H1 (cell line): ENCODE results near the gene HTR4. TPM values are rescaled to one million over a fixed set of nuclear protein-coding genes. Genes with fewer than 3 reads are reported as not detected.

Experiments used
- CTCF ChIA-PET: fragments of 300-600 bp; sonication (Branson Sonifier 250); formaldehyde crosslinking; loops from one replicate; lab custom pipeline; 2021; ENCODE audit not compliant: partially characterized antibody; lab: Charles Lee
- POLR2A ChIA-PET: fragments of 300-600 bp; sonication (Branson Sonifier 250); formaldehyde crosslinking; loops from one replicate; lab custom pipeline; 2021; ENCODE audit warnings: inconsistent platforms; ENCODE audit not compliant: partially characterized antibody; lab: Charles Lee
- DNase-seq, 2 experiments: peaks; one replicate each; pipeline versions ENCODE4 v3.0.0 to v3.0.0-alpha.2; 2010 to 2022; ENCODE audit warnings: low spot score in 2 of 2, low read depth in 1 of 2, mixed read lengths in 1 of 2
- FAIRE-seq: peaks from 2 replicates; lab custom pipeline; 2011; peaks lifted over from hg19 to GRCh38; lab: Jason Lieb, UNC
- H2AFZ ChIP-seq: 2 replicates; pipeline ENCODE4 v1.8.1; 2012; ENCODE audit warnings: low read length, inconsistent platforms
- H2AK5ac ChIP-seq: 2 replicates; pipeline ENCODE4 v1.6.1; 2013; ENCODE audit warnings: low read depth, low read length
- H2BK120ac ChIP-seq: replicated peaks from 2 replicates; pipeline ENCODE3; 2013; ENCODE audit warnings: low read depth, low read length, inconsistent platforms
- H2BK12ac ChIP-seq: 2 replicates; pipeline ENCODE4 v1.6.1; 2013; ENCODE audit warnings: low read depth, low read length
- H2BK15ac ChIP-seq: 2 replicates; pipeline ENCODE4 v1.6.1; 2013; ENCODE audit warnings: low read length
- H2BK20ac ChIP-seq: 2 replicates; pipeline ENCODE4 v1.6.1; 2013; ENCODE audit warnings: low read length
- H2BK5ac ChIP-seq: 2 replicates; pipeline ENCODE4 v1.6.1; 2013; ENCODE audit warnings: low read depth, low read length
- H3K14ac ChIP-seq: 2 replicates; pipeline ENCODE4 v1.6.1; 2013; ENCODE audit warnings: inconsistent platforms; ENCODE audit not compliant: insufficient read length
- H3K18ac ChIP-seq: 2 replicates; pipeline ENCODE4 v1.6.1; 2013; ENCODE audit warnings: low read length; ENCODE audit errors: extremely low read depth
- H3K23ac ChIP-seq: 2 replicates; pipeline ENCODE4 v1.6.1; 2013; ENCODE audit warnings: inconsistent platforms; ENCODE audit not compliant: insufficient read length
- H3K23me2 ChIP-seq: 2 replicates; pipeline ENCODE4 v1.6.1; 2013; ENCODE audit warnings: low read depth, low read length
- H3K27ac ChIP-seq: 2 replicates; pipeline ENCODE4 v1.6.1; 2011; ENCODE audit warnings: low read depth, low read length, inconsistent platforms
- H3K27me3 ChIP-seq, 4 experiments: replicated peaks in 1 of 4; 1 replicate in 1 of 4; 2 replicates in 3 of 4; pipeline versions ENCODE4 v1.6.1 to v1.8.1; 2011 to 2013; ENCODE audit warnings: low read length in 3 of 4, mild to moderate bottlenecking in 3 of 4, inconsistent platforms in 2 of 4, mixed read lengths in 2 of 4, moderate library complexity in 1 of 4; ENCODE audit not compliant: control insufficient read depth in 3 of 4, insufficient read depth in 3 of 4; ENCODE audit errors: extremely low read depth in 1 of 4
- H3K36me3 ChIP-seq, 4 experiments: 2 replicates each; pipeline versions ENCODE4 v1.6.1 to v1.8.1; 2011 to 2013; ENCODE audit warnings: mild to moderate bottlenecking in 4 of 4, low read length in 3 of 4, moderate library complexity in 2 of 4, control low read depth in 1 of 4, inconsistent platforms in 1 of 4; ENCODE audit not compliant: insufficient read depth in 4 of 4, control insufficient read depth in 2 of 4
- H3K4ac ChIP-seq: replicated peaks from 2 replicates; pipeline ENCODE3; 2013; ENCODE audit warnings: low read length, low read depth, mixed read lengths, inconsistent platforms; ENCODE audit not compliant: insufficient read length
- H3K4me1 ChIP-seq, 4 experiments: replicated peaks in 1 of 4; 1 replicate in 1 of 4; 2 replicates in 3 of 4; pipeline versions ENCODE4 v1.6.1 to v1.8.1; 2011 to 2013; ENCODE audit warnings: low read length in 3 of 4, inconsistent platforms in 2 of 4, mixed read lengths in 1 of 4; ENCODE audit not compliant: insufficient read depth in 4 of 4, control insufficient read depth in 3 of 4
- H3K4me2 ChIP-seq, 2 experiments: 2 replicates each; pipeline versions ENCODE4 v1.6.1 to v1.8.1; 2011 to 2013; ENCODE audit warnings: low read depth in 2 of 2, low read length in 2 of 2, control low read depth in 1 of 2, inconsistent platforms in 1 of 2, mild to moderate bottlenecking in 1 of 2; ENCODE audit not compliant: insufficient read depth in 1 of 2
- H3K4me3 ChIP-seq, 4 experiments: fragments of 200-600, 300-600 bp in 1 of 4; sonication (generic), shearing (Covaris generic), sonication (Bioruptor Twin) in 1 of 4; 2 replicates each; pipeline versions ENCODE4 v1.5.1 to v1.8.1; 2011 to 2016; ENCODE audit warnings: low read length in 4 of 4, low read depth in 3 of 4, control low read depth in 2 of 4, inconsistent platforms in 2 of 4, mild to moderate bottlenecking in 2 of 4, mixed read lengths in 1 of 4, moderate library complexity in 1 of 4; ENCODE audit not compliant: insufficient read depth in 2 of 4; ENCODE audit errors: extremely low read depth in 1 of 4
- H3K56ac ChIP-seq: replicated peaks from 2 replicates; pipeline ENCODE3; 2013; ENCODE audit warnings: low read depth, mild to moderate bottlenecking, mixed read lengths, low read length, inconsistent platforms; ENCODE audit not compliant: insufficient read length
- H3K79me1 ChIP-seq: 2 replicates; pipeline ENCODE4 v1.6.1; 2013; ENCODE audit warnings: low read depth, low read length, control low read depth
- H3K79me2 ChIP-seq, 2 experiments: 2 replicates each; pipeline versions ENCODE4 v1.6.1 to v1.8.1; 2012 to 2013; ENCODE audit warnings: low read length in 2 of 2, mild to moderate bottlenecking in 2 of 2, inconsistent platforms in 1 of 2; ENCODE audit not compliant: insufficient read depth in 2 of 2, control insufficient read depth in 1 of 2
- H3K9ac ChIP-seq, 4 experiments: replicated peaks in 1 of 4; 1 replicate in 1 of 4; 2 replicates in 3 of 4; pipeline versions ENCODE4 v1.6.1 to v1.8.1; 2011 to 2013; ENCODE audit warnings: low read depth in 3 of 4, low read length in 3 of 4, control low read depth in 2 of 4, mild to moderate bottlenecking in 2 of 4, moderate library complexity in 2 of 4, inconsistent platforms in 1 of 4; ENCODE audit errors: extremely low read depth in 1 of 4
- H3K9me3 ChIP-seq, 2 experiments: 2 replicates each; pipeline versions ENCODE4 v1.6.1 to v1.8.1; 2012 to 2013; ENCODE audit warnings: mild to moderate bottlenecking in 2 of 2, moderate library complexity in 2 of 2, control low read depth in 1 of 2, inconsistent platforms in 1 of 2, low read depth in 1 of 2, low read length in 1 of 2, mixed read lengths in 1 of 2; ENCODE audit not compliant: insufficient read depth in 2 of 2
- H4K20me1 ChIP-seq, 2 experiments: replicated peaks in 1 of 2; 2 replicates each; pipeline versions ENCODE3 to v1.8.1; 2011 to 2013; ENCODE audit warnings: inconsistent platforms in 2 of 2, low read length in 2 of 2, mild to moderate bottlenecking in 1 of 2; ENCODE audit not compliant: insufficient read depth in 2 of 2, control insufficient read depth in 1 of 2
- H4K5ac ChIP-seq: 2 replicates; pipeline ENCODE4 v1.6.1; 2013; ENCODE audit warnings: low read length, low read depth, mixed read lengths, inconsistent platforms; ENCODE audit not compliant: insufficient read length
- H4K8ac ChIP-seq: 2 replicates; pipeline ENCODE4 v1.8.0; 2013; ENCODE audit warnings: mild to moderate bottlenecking, moderate library complexity, low read length, inconsistent platforms; ENCODE audit not compliant: insufficient read depth; ENCODE audit errors: extremely low read depth
- H4K91ac ChIP-seq: replicated peaks from 2 replicates; pipeline ENCODE3; 2013; ENCODE audit warnings: low read length, mixed read lengths, inconsistent platforms; ENCODE audit not compliant: insufficient read length
- BACH1 ChIP-seq: IDR thresholded peaks from 2 replicates; pipeline ENCODE4 v1.6.1; 2012; ENCODE audit warnings: low read length, improper control_type of control experiment
- CBX5 ChIP-seq: fragments of 300-800, 300-1000 bp; sonication (generic); IDR thresholded peaks from 2 replicates; pipeline ENCODE4 v1.7.1; 2016; ENCODE audit warnings: antibody characterized with exemption, low read length, low read depth
- EGR1 ChIP-seq: IDR thresholded peaks from 2 replicates; pipeline ENCODE4 v1.6.1; 2011; ENCODE audit warnings: low read depth, low read length, borderline replicate concordance
- EZH2 ChIP-seq: fragments of 200-600 bp; sonication (generic); IDR thresholded peaks from 2 replicates; pipeline ENCODE4 v1.7.1; 2012; ENCODE audit warnings: low read depth, mild to moderate bottlenecking, moderate library complexity, low read length, inconsistent platforms; ENCODE audit not compliant: severe bottlenecking
- GTF2F1 ChIP-seq: IDR thresholded peaks from 2 replicates; pipeline ENCODE4 v1.6.1; 2012; ENCODE audit warnings: low read depth, low read length, improper control_type of control experiment, borderline replicate concordance
- JUND ChIP-seq: IDR thresholded peaks from 2 replicates; pipeline ENCODE4 v1.6.1; 2011; ENCODE audit warnings: mild to moderate bottlenecking, improper control_type of control experiment, low read length
- KDM1A ChIP-seq: fragments of 200-600, 300-600 bp; sonication (generic); IDR thresholded peaks from 2 replicates; pipeline ENCODE4 v1.7.1; 2016; ENCODE audit warnings: mild to moderate bottlenecking, low read length, borderline replicate concordance
- RXRA ChIP-seq: IDR thresholded peaks from 2 replicates; pipeline ENCODE4 v1.6.1; 2011; ENCODE audit warnings: low read depth, mild to moderate bottlenecking, low read length, moderate library complexity; ENCODE audit not compliant: insufficient read depth
- SIN3A ChIP-seq, 2 experiments: IDR thresholded peaks in 1 of 2; conservative IDR thresholded peaks in 1 of 2; 2 replicates each; pipeline ENCODE4 v1.6.1; 2011 to 2012; ENCODE audit warnings: low read length in 2 of 2, improper control_type of control experiment in 1 of 2, low read depth in 1 of 2, mild to moderate bottlenecking in 1 of 2
- SRF ChIP-seq: IDR thresholded peaks from 2 replicates; pipeline ENCODE4 v1.6.1; 2011; ENCODE audit warnings: mild to moderate bottlenecking, low read depth, low read length, moderate library complexity
- ZNF274 ChIP-seq: IDR thresholded peaks from 2 replicates; pipeline ENCODE4 v1.7.0; 2012; ENCODE audit warnings: low read length, borderline replicate concordance; ENCODE audit errors: extremely low read depth
- WGBS, 2 experiments: shearing (Covaris generic) in 1 of 2; methylation state at CpG; one replicate each; pipeline versions ENCODE4 v1.1.6 to v1.1.7; 2013 to 2015; ENCODE audit warnings: low lambda C conversion rate in 2 of 2, mixed read lengths in 2 of 2, inconsistent platforms in 1 of 2, low coverage in 1 of 2, missing lambda C conversion rate in 1 of 2; ENCODE audit not compliant: insufficient replicate concordance in 2 of 2, insufficient coverage in 1 of 2, insufficient read length in 1 of 2; ENCODE audit errors: extremely low coverage in 1 of 2, missing lambda C conversion rate in 1 of 2; 5-methylcytosine and 5-hydroxymethylcytosine counted together
- polyA plus RNA-seq, 7 experiments: library from polyadenylated mRNA; depleted of rRNA in 3 of 7; stranded (reverse) in 5 of 7; unstranded in 2 of 7; fragments of >200 nt in 5 of 7; fragments of 200-250 nt in 2 of 7; gene quantifications; 1 replicate in 5 of 7; 2 replicates in 1 of 7; 4 replicates in 1 of 7; pipeline versions ENCODE4 v1.2.1 to v1.2.3, GENCODE V29; 2011 to 2013; ENCODE audit warnings: missing spikeins in 2 of 7, mixed read lengths in 2 of 7
- total RNA-seq: library from RNA; stranded (reverse); fragmentation: NEBNext Ultra II Directional; extraction: Animal tissue kit (Norgen Biotek cat#: 25700); gene quantifications from 2 replicates; pipeline ENCODE4 v1.2.1, GENCODE V29; 2021
- TF ChIP-seq, protein P1 (sequence below): IDR thresholded peaks from 2 replicates; pipeline ENCODE4 v1.6.1; 2011; ENCODE audit warnings: low read depth, mild to moderate bottlenecking, low read length; ENCODE audit not compliant: insufficient read depth

Gene HTR4
- total and polyA plus RNA-seq, 2 of the 8 experiments (the other 6 are each of a cell fraction or from before 2014, with no cell fraction given), result not detected

DNA sequence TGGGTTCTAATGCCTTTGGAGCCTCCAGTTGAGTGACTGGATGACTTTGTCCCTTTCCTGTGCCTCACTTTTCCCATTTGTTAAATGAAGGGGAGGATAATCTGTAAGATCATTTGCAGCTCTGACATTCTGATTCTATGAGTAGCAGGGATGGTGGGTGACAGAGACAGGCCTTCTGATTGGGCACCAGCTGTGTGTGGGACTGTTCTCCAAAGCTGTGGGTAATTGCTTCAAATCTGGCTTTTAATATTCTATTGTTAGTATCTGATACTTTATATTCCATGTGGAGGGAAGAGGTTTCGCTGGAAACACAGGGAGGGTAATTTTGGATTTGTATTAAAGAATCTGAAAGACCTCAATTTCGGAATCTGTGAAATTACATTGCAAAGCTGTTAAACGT is 167.9 kb downstream of the HTR4 start:
- no peak overlapping the region for H3K56ac ChIP-seq
- H3K79me1 ChIP-seq, result no peaks in the 10 kb centered on the region
- H3K18ac ChIP-seq, result no peak overlapping the region
- no peak overlapping the region for H2BK120ac ChIP-seq
- H2BK15ac ChIP-seq, result no peak overlapping the region
- no peak overlapping the region for H2AK5ac ChIP-seq
- H4K8ac ChIP-seq, result no peak overlapping the region
- H4K5ac ChIP-seq, result no peak overlapping the region
- no peak overlapping the region for H3K27ac ChIP-seq
- H3K9ac ChIP-seq, result no peak overlapping the region
- DNase-seq (no peak), FAIRE-seq (no peak)
- ChIA-PET CTCF (interaction anchor here (0.9 to 1.5 kb wide), 6 partner anchors 10 to 249 kb away, joined by 3 to 7 read pairs (median 3); no protein-coding TSS in a partner anchor), POLR2A (interaction anchor here (0.6 kb wide), 1 partner anchor 225 kb away, joined by 4 read pairs; no protein-coding TSS in a partner anchor)
- no peak overlapping the region for H4K91ac ChIP-seq
- H3K4me2 ChIP-seq, result no peak overlapping the region
- TF ChIP-seq CBX5 (no peak), JUND (no peak), EGR1 (no peak), GTF2F1 (no peak), RXRA (no peak), SRF (no peak), KDM1A (no peak), BACH1 (no peak), EZH2 (no peak), SIN3A (conservative IDR thresholded peaks at IDR 0.05 in 1 of 2, IDR thresholded peaks at IDR 0.05 in 1 of 2; ENCODE audit: low read depth in 1 of 2, low read length in 2 of 2) (no peak), ZNF274 (no peak)
- TF ChIP-seq, protein P1, sequence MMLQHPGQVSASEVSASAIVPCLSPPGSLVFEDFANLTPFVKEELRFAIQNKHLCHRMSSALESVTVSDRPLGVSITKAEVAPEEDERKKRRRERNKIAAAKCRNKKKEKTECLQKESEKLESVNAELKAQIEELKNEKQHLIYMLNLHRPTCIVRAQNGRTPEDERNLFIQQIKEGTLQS, result no peak
- H4K20me1 ChIP-seq, result no peaks in the 10 kb centered on the region
- no peaks in the 10 kb centered on the region for H3K23me2 ChIP-seq
- WGBS, 2 experiments, result 83% methylated on average over 3 of the region's 3 CpGs; no CpG with 5 or more reads in 1 of the 2 experiments
- no peaks in the 10 kb centered on the region for H3K9me3 ChIP-seq
- H3K14ac ChIP-seq, result no peak overlapping the region
- no peak overlapping the region for H3K4me3 ChIP-seq
- H3K23ac ChIP-seq, result no peak overlapping the region
- H2BK12ac ChIP-seq, result no peak overlapping the region
- H2BK20ac ChIP-seq, result no peak overlapping the region
- no peak overlapping the region for H3K4ac ChIP-seq
- no peaks in the 10 kb centered on the region for H3K79me2 ChIP-seq
- no peak overlapping the region for H2BK5ac ChIP-seq
- H2AFZ ChIP-seq, result no peak overlapping the region
- no peaks in the 10 kb centered on the region for H3K4me1 ChIP-seq
- no peaks in the 10 kb centered on the region; a peak in 2 of 7 replicates for H3K27me3 ChIP-seq
- H3K36me3 ChIP-seq, result no peaks in the 10 kb centered on the region
